IPS DF 6.9 (cell line): ENCODE data around the gene HRC.

Experiments used
- DNase-seq: peaks from one replicate; pipeline ENCODE4 v3.0.0-alpha.2; 2013; ENCODE audit warnings: low read depth, low spot score
- H3K27ac ChIP-seq: one replicate; pipeline ENCODE4 v1.5.1; 2013; ENCODE audit warnings: low read length, control low read depth
- H3K27me3 ChIP-seq: 2 replicates; pipeline ENCODE4 v1.6.1; 2013; ENCODE audit warnings: mild to moderate bottlenecking, low read length; ENCODE audit not compliant: control insufficient read depth, insufficient read depth
- H3K36me3 ChIP-seq: 2 replicates; pipeline ENCODE4 v1.6.1; 2013; ENCODE audit warnings: low read length; ENCODE audit not compliant: control insufficient read depth, insufficient read depth
- H3K4me1 ChIP-seq: 2 replicates; pipeline ENCODE4 v1.6.1; 2013; ENCODE audit warnings: low read length; ENCODE audit not compliant: control insufficient read depth, insufficient read depth
- H3K4me3 ChIP-seq: 2 replicates; pipeline ENCODE4 v1.5.1; 2013; ENCODE audit warnings: mild to moderate bottlenecking, low read length
- H3K9me3 ChIP-seq: 2 replicates; pipeline ENCODE4 v1.6.1; 2013; ENCODE audit warnings: low read length, inconsistent platforms; ENCODE audit not compliant: control insufficient read depth, insufficient read depth
- WGBS: extraction: QIAGEN DNeasy Blood & Tissue Kit; methylation state at CpG from one replicate; pipeline ENCODE4 v1.1.7; 2013; ENCODE audit warnings: mixed read lengths, missing lambda C conversion rate; ENCODE audit not compliant: insufficient read length, insufficient coverage; 5-methylcytosine and 5-hydroxymethylcytosine counted together

Gene HRC

GRCh38 chr19:49157445-49158224, 2.4 kb upstream of the HRC start, which contains the start of gene TRPM4:
TSS of gene TRPM4 (plus strand) at chr19:49157792. CDS start at chr19:49157867, 75 bp downstream.
- Histone ChIP-seq H3K9me3 (no peaks in the 10 kb centered on the region), H3K36me3 (no peaks in the 10 kb centered on the region), H3K4me1 (peaks cover 9% of the 10 kb centered on the region), H3K27me3 (no peaks in the 10 kb centered on the region), H3K27ac (no peak within 1 kb of the TSS), H3K4me3 (peak within 1 kb of the TSS; percentile 49)
- no peak for DNase-seq
- no CpG with 5 or more reads among the region's 41 CpGs for WGBS

DNA sequence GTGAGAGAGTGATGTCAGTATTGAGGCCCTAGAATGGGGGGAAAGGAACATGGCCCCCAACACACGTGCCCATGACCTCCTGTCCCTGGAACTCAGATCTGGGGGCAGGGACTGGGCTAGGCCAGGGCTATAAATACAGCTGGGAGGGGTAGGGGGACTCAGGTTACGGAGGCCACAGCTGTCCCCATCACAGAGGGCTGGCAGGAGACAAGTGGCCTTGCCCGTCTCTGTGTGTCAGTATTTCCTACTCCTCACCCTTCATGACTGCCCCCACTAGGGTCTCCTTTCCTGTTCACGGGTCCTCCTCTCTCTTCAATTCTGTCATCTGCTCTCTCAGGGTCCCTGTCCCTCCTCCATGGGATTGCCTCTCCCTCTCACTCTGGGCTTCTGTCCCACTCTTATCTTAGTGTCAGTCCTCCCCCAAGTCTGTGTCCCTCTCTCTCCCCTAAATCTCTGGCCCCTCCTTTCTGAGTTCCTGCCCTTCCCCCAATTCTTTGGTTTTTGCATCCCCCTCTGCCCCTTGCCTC, 687 bp upstream of the HRC start:
- Histone ChIP-seq H3K4me3 (no peak overlapping the region), H3K27me3 (no peaks in the 10 kb centered on the region), H3K9me3 (no peaks in the 10 kb centered on the region), H3K4me1 (peaks cover 11% of the 10 kb centered on the region), H3K36me3 (no peaks in the 10 kb centered on the region), H3K27ac (no peak overlapping the region)
- no peak for DNase-seq
- WGBS, result no CpG with 5 or more reads among the region's 4 CpGs

GRCh38 chr19:49154279-49154678, 917 bp downstream of the HRC start:
- no peak for DNase-seq
- H3K4me1 ChIP-seq, result peaks cover 11% of the 10 kb centered on the region
- no peak overlapping the region for H3K4me3 ChIP-seq
- no peaks in the 10 kb centered on the region for H3K9me3 ChIP-seq
- no peaks in the 10 kb centered on the region for H3K36me3 ChIP-seq
- H3K27me3 ChIP-seq, result no peaks in the 10 kb centered on the region
- no peak overlapping the region for H3K27ac ChIP-seq
- WGBS, result no CpG with 5 or more reads among the region's 6 CpGs

- no peaks in the 10 kb centered on the region for H3K36me3 ChIP-seq
Measured at GRCh38 chr19:49153167-49153809, 1.9 kb downstream of the HRC start.

GRCh38 chr19:49152119-49152550, 3.1 kb downstream of the HRC start:
- Histone ChIP-seq H3K4me3 (no peak overlapping the region), H3K36me3 (no peaks in the 10 kb centered on the region), H3K9me3 (no peaks in the 10 kb centered on the region), H3K27me3 (no peaks in the 10 kb centered on the region), H3K27ac (no peak overlapping the region), H3K4me1 (peaks cover 10% of the 10 kb centered on the region)
- no CpG with 5 or more reads among the region's 10 CpGs for WGBS
- no peak for DNase-seq

More at GRCh38 chr19:49153167-49153809, 1.9 kb downstream of the HRC start:
- Histone ChIP-seq H3K4me3 (no peak overlapping the region), H3K9me3 (no peaks in the 10 kb centered on the region), H3K4me1 (peaks cover 11% of the 10 kb centered on the region), H3K27ac (no peak overlapping the region), H3K27me3 (no peaks in the 10 kb centered on the region)
- whole genome bisulfite sequencing, result no CpG with 5 or more reads among the region's 10 CpGs
- no peak for DNase-seq

- Histone ChIP-seq H3K27me3 (no peaks in the 10 kb centered on the region), H3K36me3 (no peaks in the 10 kb centered on the region), H3K9me3 (no peaks in the 10 kb centered on the region), H3K27ac (no peak overlapping the region), H3K4me1 (peaks cover 10% of the 10 kb centered on the region), H3K4me3 (peak overlapping the region; percentile 67; the same call in 1 of the 2 replicates)
- no peak for DNase-seq
- WGBS, result no CpG with 5 or more reads among the region's 45 CpGs
Measured at GRCh38 chr19:49151267-49152118, 3.7 kb downstream of the HRC start.

GRCh38 chr19:49150944-49151243, 4.3 kb downstream of the HRC start:
- H3K27me3 ChIP-seq, result no peaks in the 10 kb centered on the region
- H3K27ac ChIP-seq, result no peak overlapping the region
- no peak for DNase-seq
- no peaks in the 10 kb centered on the region for H3K36me3 ChIP-seq
- H3K9me3 ChIP-seq, result no peaks in the 10 kb centered on the region
- H3K4me1 ChIP-seq, result peaks cover 8% of the 10 kb centered on the region
- H3K4me3 ChIP-seq, result peak overlapping the region; percentile 67; the same call in 1 of the 2 replicates
- no CpG with 5 or more reads among the region's 16 CpGs for WGBS

GRCh38 chr19:49150106-49150943, 4.9 kb downstream of the HRC start:
- H3K36me3 ChIP-seq, result no peaks in the 10 kb centered on the region
- WGBS, result no CpG with 5 or more reads among the region's 75 CpGs
- H3K4me1 ChIP-seq, result peaks cover 5% of the 10 kb centered on the region
- H3K27me3 ChIP-seq, result no peaks in the 10 kb centered on the region
- H3K4me3 ChIP-seq, result peak overlapping the region; percentile 67
- H3K27ac ChIP-seq, result no peak overlapping the region
- no peak for DNase-seq
- no peaks in the 10 kb centered on the region for H3K9me3 ChIP-seq

DNA sequence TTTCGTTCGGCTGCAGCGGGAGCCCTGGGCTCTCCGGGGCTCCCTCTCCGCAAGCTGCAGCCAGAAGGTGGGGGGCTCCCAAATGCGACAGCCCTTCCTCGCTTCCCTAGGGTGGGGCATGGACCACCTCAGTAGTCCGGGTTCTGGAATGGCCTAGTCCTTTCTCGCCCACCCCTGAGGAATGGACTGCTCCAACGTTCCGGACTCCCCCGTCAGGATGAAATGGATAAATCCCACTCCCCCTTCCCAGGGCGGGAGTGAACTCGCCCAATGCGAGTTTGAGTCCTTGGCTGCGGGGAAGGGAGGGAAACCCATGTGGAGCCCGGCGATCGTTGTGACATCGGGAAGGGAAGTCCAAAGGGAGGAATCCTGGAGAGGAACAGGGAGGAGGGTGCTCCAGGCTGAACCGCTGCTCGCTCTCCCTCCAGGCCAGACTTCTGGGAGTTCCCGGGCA, 5.5 kb downstream of the HRC start:
- WGBS, result no CpG with 5 or more reads among the region's 23 CpGs
- Histone ChIP-seq H3K4me3 (peak overlapping the region; percentile 67), H3K27ac (no peak overlapping the region), H3K27me3 (no peaks in the 10 kb centered on the region), H3K9me3 (no peaks in the 10 kb centered on the region), H3K36me3 (no peaks in the 10 kb centered on the region), H3K4me1 (peaks cover 3% of the 10 kb centered on the region)
- DNase-seq, result no peak
